Right forelimb (tissue), 1 donor: ENCODE data around the gene PPP1R37.
"Not testable (repeated sequence)": the region's sequence is repeated elsewhere in the genome, so short reads cannot be mapped to it uniquely, and the experiment has no call there.

Experiments
- DNase-seq: peaks from one replicate; pipeline ENCODE4 v3.0.0-alpha.2; 2018

Gene PPP1R37

GRCh38 chr19:45097450-45097775, 4.4 kb downstream of the PPP1R37 start:
- no peak for DNase-seq

GRCh38 chr19:45097776-45098520, 5.0 kb downstream of the PPP1R37 start:
- no peak for DNase-seq

GRCh38 chr19:45098521-45099466, 5.8 kb downstream of the PPP1R37 start:
- DNase-seq: no peak

GRCh38 chr19:45099467-45100191, 6.7 kb downstream of the PPP1R37 start:
- DNase-seq: no peak

- no peak for DNase-seq
These were observed 7.2 kb downstream of the PPP1R37 start for GRCh38 chr19:45100201-45100600.

- DNase-seq: no peak
These were observed 7.9 kb downstream of the PPP1R37 start for GRCh38 chr19:45100846-45101252.

- no peak for DNase-seq
These were observed 8.8 kb downstream of the PPP1R37 start for GRCh38 chr19:45101806-45102205.

- DNase-seq: no peak
These were observed 9.5 kb downstream of the PPP1R37 start for GRCh38 chr19:45102481-45102880.

- no peak for DNase-seq
These were observed 10.2 kb downstream of the PPP1R37 start for GRCh38 chr19:45103156-45103507.

GRCh38 chr19:45103508-45104319, 10.7 kb downstream of the PPP1R37 start:
- DNase-seq: no peak

- DNase-seq: no peak
These were observed 11.8 kb downstream of the PPP1R37 start for GRCh38 chr19:45104658-45105349.

- DNase-seq: not testable (repeated sequence)
These were observed 13.4 kb downstream of the PPP1R37 start for GRCh38 chr19:45106363-45106762.

GRCh38 chr19:45107621-45108150, 14.7 kb downstream of the PPP1R37 start:
- DNase-seq: no peak

GRCh38 chr19:45110851-45111266, 17.9 kb downstream of the PPP1R37 start:
- DNase-seq: no peak

- DNase-seq: no peak
These were observed 19.3 kb downstream of the PPP1R37 start for GRCh38 chr19:45112111-45112827.

GRCh38 chr19:45113628-45114027, 20.6 kb downstream of the PPP1R37 start:
- no peak for DNase-seq

- DNase-seq: no peak
These were observed 21.1 kb downstream of the PPP1R37 start for GRCh38 chr19:45114116-45114515.

GRCh38 chr19:45115809-45116615, 23.0 kb downstream of the PPP1R37 start:
- DNase-seq: no peak

GRCh38 chr19:45117167-45117594, 24.2 kb downstream of the PPP1R37 start:
- no peak for DNase-seq

- no peak for DNase-seq
These were observed 24.7 kb downstream of the PPP1R37 start for GRCh38 chr19:45117671-45118070.
